GM23338 (cell line): ENCODE results near the gene SUPT6H. TPM values are rescaled to one million over a fixed set of nuclear protein-coding genes. Genes with fewer than 3 reads are reported as not detected.

Experiments
- ATAC-seq: fragments of 200-7000 bp; cut with Tn5 transposase; 3 replicates; pipeline ENCODE4 v1.9.1; 2020
- DNase-seq: peaks from one replicate; pipeline ENCODE4 v3.0.0-alpha.2; 2015; ENCODE audit warnings: low spot score
- H2AFZ ChIP-seq: fragments of 200-600 bp; sonication (generic); 2 replicates; pipeline ENCODE4 v1.8.0; 2016; ENCODE audit warnings: antibody characterized with exemption, mild to moderate bottlenecking, moderate library complexity
- H3F3A ChIP-seq: fragments of 200-600 bp; sonication (generic); replicated peaks from 2 replicates; pipeline ENCODE4 v1.8.0; 2017; ENCODE audit warnings: antibody characterized with exemption, mixed run types, low read depth
- H3K27ac ChIP-seq: fragments of 200-600 bp; sonication (generic); 2 replicates; pipeline ENCODE4 v1.6.1; 2016; ENCODE audit warnings: low read depth
- H3K27me3 ChIP-seq: fragments of 200-600 bp; sonication (generic); 2 replicates; pipeline ENCODE4 v1.8.0; 2016; ENCODE audit warnings: mild to moderate bottlenecking, mixed run types, moderate library complexity; ENCODE audit not compliant: insufficient read depth
- H3K36me3 ChIP-seq: fragments of 200-600 bp; sonication (generic); 2 replicates; pipeline ENCODE4 v1.8.0; 2016; ENCODE audit warnings: mild to moderate bottlenecking; ENCODE audit not compliant: insufficient read depth
- H3K4me1 ChIP-seq: fragments of 200-600 bp; sonication (generic); 2 replicates; pipeline ENCODE4 v1.8.0; 2016; ENCODE audit warnings: mild to moderate bottlenecking, moderate library complexity; ENCODE audit not compliant: insufficient read depth
- H3K4me2 ChIP-seq: fragments of 200-600 bp; sonication (generic); 2 replicates; pipeline ENCODE4 v1.7.1; 2017; ENCODE audit warnings: mixed run types
- H3K4me3 ChIP-seq: fragments of 200-600 bp; sonication (generic); 2 replicates; pipeline ENCODE4 v1.6.1; 2016; ENCODE audit warnings: mixed run types
- H3K79me2 ChIP-seq: fragments of 200-600 bp; sonication (generic); replicated peaks from 2 replicates; pipeline ENCODE4 v1.8.0; 2017; ENCODE audit warnings: mild to moderate bottlenecking; ENCODE audit not compliant: insufficient read depth
- H3K9me2 ChIP-seq: fragments of 200-600 bp; sonication (generic); 2 replicates; pipeline ENCODE4 v1.8.0; 2017; ENCODE audit not compliant: insufficient read depth
- H4K20me1 ChIP-seq: fragments of 200-600 bp; sonication (generic); replicated peaks from 2 replicates; pipeline ENCODE4 v1.8.0; 2017; ENCODE audit warnings: mild to moderate bottlenecking; ENCODE audit not compliant: insufficient read depth
- H3K27ac Mint-ChIP-seq: 2 replicates; pipeline ENCODE4 v1.8.0; 2020; ENCODE audit warnings: inconsistent platforms, mild to moderate bottlenecking, moderate library complexity, mixed read lengths
- H3K27me3 Mint-ChIP-seq: 3 replicates; pipeline ENCODE4 v1.8.0; 2022; ENCODE audit warnings: low read depth, mild to moderate bottlenecking, moderate library complexity, mixed read lengths, inconsistent platforms; ENCODE audit not compliant: insufficient read depth, poor library complexity
- H3K36me3 Mint-ChIP-seq: 3 replicates; pipeline ENCODE4 v1.8.0; 2021; ENCODE audit warnings: low read depth, mild to moderate bottlenecking, inconsistent platforms, moderate library complexity, mixed read lengths
- H3K4me1 Mint-ChIP-seq: 3 replicates; pipeline ENCODE4 v1.8.0; 2020; ENCODE audit warnings: mild to moderate bottlenecking, inconsistent platforms, mixed read lengths
- H3K4me3 Mint-ChIP-seq: 3 replicates; pipeline ENCODE4 v1.8.0; 2021; ENCODE audit warnings: moderate library complexity, mild to moderate bottlenecking, inconsistent platforms, mixed read lengths
- H3K9me3 Mint-ChIP-seq: 3 replicates; pipeline ENCODE4 v1.8.0; 2020; ENCODE audit warnings: moderate library complexity, mild to moderate bottlenecking, inconsistent platforms, mixed read lengths
- CREB1 ChIP-seq: fragments of 250-450 bp; sonication (Bioruptor Pico); IDR thresholded peaks from 2 replicates; pipeline ENCODE4 v1.5.0; 2020; ENCODE audit warnings: low read depth, mild to moderate bottlenecking, moderate library complexity
- CTCF ChIP-seq, 2 experiments: fragments of 200-600 bp in 1 of 2; sonication (generic) in 1 of 2; conservative IDR thresholded peaks; 2 replicates each; pipeline versions ENCODE4 v1.5.1 to v1.6.1; 2016 to 2017; ENCODE audit warnings: antibody characterized with exemption in 2 of 2, low read depth in 2 of 2, mild to moderate bottlenecking in 2 of 2, moderate library complexity in 1 of 2
- EZH2 ChIP-seq: fragments of 200-600 bp; sonication (generic); IDR thresholded peaks from one replicate; pipeline ENCODE4 v1.8.0; 2017; ENCODE audit warnings: antibody characterized with exemption, mild to moderate bottlenecking, low read depth; ENCODE audit not compliant: unreplicated experiment
- JUNB ChIP-seq: IDR thresholded peaks from one replicate; pipeline ENCODE4 v1.6.1; 2016; ENCODE audit warnings: antibody characterized with exemption; ENCODE audit not compliant: unreplicated experiment
- ZNF114 ChIP-seq: fragments of 250-450 bp; sonication (Bioruptor Pico); IDR thresholded peaks from 2 replicates; pipeline ENCODE4 v1.5.0; 2020; ENCODE audit warnings: mild to moderate bottlenecking, moderate library complexity
- ZNF331 ChIP-seq: fragments of 250-450 bp; sonication (Bioruptor Pico); IDR thresholded peaks from 2 replicates; pipeline ENCODE4 v1.5.0; 2020; ENCODE audit warnings: low read depth, mild to moderate bottlenecking, moderate library complexity
- ZNF462 ChIP-seq: fragments of 250-450 bp; sonication (Bioruptor Pico); IDR thresholded peaks from 2 replicates; pipeline ENCODE4 v1.5.0; 2020; ENCODE audit warnings: mild to moderate bottlenecking, moderate library complexity
- polyA plus RNA-seq: library from polyadenylated mRNA; unstranded; fragments of >200 nt; fragmentation: Nextera tagmentation; extraction: Ambion mirVana; gene quantifications from 2 replicates; pipeline ENCODE4 v1.2.1, GENCODE V29; 2016
- total RNA-seq: library from RNA; depleted of rRNA; stranded (reverse); fragments of >200 nt; shearing (Covaris generic); gene quantifications from 2 replicates; pipeline ENCODE4 v1.2.3, GENCODE V29; 2014

SUPT6H gene
- total and polyA plus RNA-seq, 2 experiments from 2014 or later, result 17.8 to 70.7 TPM

GRCh38 chr17:28675980-28676379, 14.0 kb downstream of the SUPT6H start:
- H3K4me1 ChIP-seq, result no peaks in the 10 kb centered on the region
- no peak for TF ChIP-seq EZH2
- TF ChIP-seq CTCF (conservative IDR thresholded peaks at IDR 0.05; ENCODE audit: low read depth in 2 of 2), result peak; percentile 47 to 53; a peak in 3 of 4 replicates
- H3K4me3 Mint-ChIP-seq, result no peak overlapping the region
- H3F3A ChIP-seq, result 0 out of 2 replicates have a peak, but pooled peaks cover 5% of the 10 kb centered on the region
- no peak overlapping the region for H3K27ac ChIP-seq
- H3K27me3 Mint-ChIP-seq, result peaks cover 5% of the 10 kb centered on the region
- H3K9me2 ChIP-seq, result no peaks in the 10 kb centered on the region
- peaks cover 8% of the 10 kb centered on the region for H4K20me1 ChIP-seq
- H3K9me3 Mint-ChIP-seq, result no peaks in the 10 kb centered on the region
- H3K4me3 ChIP-seq, result no peak overlapping the region
- H2AFZ ChIP-seq, result no peak overlapping the region
- H3K27me3 ChIP-seq, result no peaks in the 10 kb centered on the region
- peaks cover 91% of the 10 kb centered on the region for H3K36me3 Mint-ChIP-seq
- peak; percentile 44; the same call in 2 of the 3 replicates for ATAC-seq
- peaks cover 75% of the 10 kb centered on the region for H3K36me3 ChIP-seq
- peaks cover 6% of the 10 kb centered on the region; the same call in 1 of the 2 replicates for H3K79me2 ChIP-seq
- no peak overlapping the region for H3K4me2 ChIP-seq
- no peaks in the 10 kb centered on the region for H3K4me1 Mint-ChIP-seq
- no peak overlapping the region for H3K27ac Mint-ChIP-seq
- peak; percentile 33 for DNase-seq

- H3K27ac Mint-ChIP-seq, result no peak overlapping the region
- Histone ChIP-seq H3K27ac (no peak overlapping the region), H3F3A (0 out of 2 replicates have a peak, but pooled peaks cover 14% of the 10 kb centered on the region), H3K4me1 (no peaks in the 10 kb centered on the region), H3K4me3 (no peak overlapping the region), H2AFZ (no peak overlapping the region), H3K27me3 (no peaks in the 10 kb centered on the region), H3K36me3 (peaks cover 87% of the 10 kb centered on the region), H3K79me2 (no peaks in the 10 kb centered on the region), H4K20me1 (peaks cover 10% of the 10 kb centered on the region), H3K9me2 (no peaks in the 10 kb centered on the region), H3K4me2 (no peak overlapping the region)
- H3K4me3 Mint-ChIP-seq, result no peak overlapping the region
- no peaks in the 10 kb centered on the region; the same call in 2 of the 3 replicates for H3K9me3 Mint-ChIP-seq
- no peak for ATAC-seq
- no peak for TF ChIP-seq JUNB
- no peak for TF ChIP-seq ZNF114 (CRISPR knock-in tag)
- no peak for TF ChIP-seq ZNF331
- TF ChIP-seq CREB1 (CRISPR knock-in tag), result no peak
- H3K27me3 Mint-ChIP-seq, result peaks cover 12% of the 10 kb centered on the region
- no peaks in the 10 kb centered on the region for H3K4me1 Mint-ChIP-seq
- no peak for DNase-seq
- peaks cover 93% of the 10 kb centered on the region for H3K36me3 Mint-ChIP-seq
Observed at GRCh38 chr17:28682655-28683054, 20.6 kb downstream of the SUPT6H start.

GRCh38 chr17:28684963-28685362, 23.0 kb downstream of the SUPT6H start:
- H3K36me3 ChIP-seq, result peaks cover 93% of the 10 kb centered on the region
- peaks cover 7% of the 10 kb centered on the region for H4K20me1 ChIP-seq
- H3K9me2 ChIP-seq, result no peaks in the 10 kb centered on the region
- no peaks in the 10 kb centered on the region for H3K27me3 ChIP-seq
- H3K79me2 ChIP-seq, result no peaks in the 10 kb centered on the region
- H3K4me1 ChIP-seq, result no peaks in the 10 kb centered on the region
- DNase-seq (no peak), ATAC-seq (no peak)
- H3K27me3 Mint-ChIP-seq, result peaks cover 10% of the 10 kb centered on the region
- H3K4me3 Mint-ChIP-seq, result no peak overlapping the region
- H2AFZ ChIP-seq, result no peak overlapping the region
- no peak overlapping the region for H3K4me3 ChIP-seq
- no peaks in the 10 kb centered on the region; the same call in 2 of the 3 replicates for H3K9me3 Mint-ChIP-seq
- no peak overlapping the region for H3K27ac ChIP-seq
- H3K4me1 Mint-ChIP-seq, result no peaks in the 10 kb centered on the region
- H3K27ac Mint-ChIP-seq, result no peak overlapping the region
- H3K4me2 ChIP-seq, result no peak overlapping the region
- H3F3A ChIP-seq, result 0 out of 2 replicates have a peak, but pooled peaks cover 9% of the 10 kb centered on the region
- H3K36me3 Mint-ChIP-seq, result peaks cover 94% of the 10 kb centered on the region
- no peak for TF ChIP-seq ZNF462
